GM12878 (cell line): Measurements from ENCODE around the gene EPB41L4A. TPM values are rescaled to one million over a fixed set of nuclear protein-coding genes. Genes with fewer than 3 reads are reported as not detected.

Source experiments
- ATAC-seq: fragments of 200-7000 bp; cut with Tn5 transposase; 3 replicates; pipeline ENCODE4 v1.9.1; 2020; ENCODE audit warnings: mild to moderate bottlenecking, moderate library complexity
- BruUV-seq: library from RNA; stranded (reverse); fragments of 400-500 nt; replicated peaks from 2 replicates; lab custom pipeline; 2021; lab: Mats Ljungman, UMichigan
- CTCF ChIA-PET: fragments of 300-600 bp; sonication (Branson Sonifier 250); formaldehyde crosslinking; extraction: SDS; loops from one replicate; lab custom pipeline; 2021; ENCODE audit warnings: inconsistent platforms; lab: Yijun Ruan, JAX
- POLR2A ChIA-PET: fragments of 350-600 bp; formaldehyde crosslinking; extraction: SDS; loops from one replicate; lab custom pipeline; 2021; ENCODE audit warnings: inconsistent platforms; lab: Charles Lee
- RAD21 ChIA-PET: fragments of 300-600 bp; sonication (Branson Sonifier 250); formaldehyde crosslinking; loops from one replicate; lab custom pipeline; 2023; ENCODE audit warnings: antibody characterized with exemption; ENCODE audit not compliant: unreplicated experiment; lab: Charles Lee
- SMC1A ChIA-PET: fragments of 300-600 bp; sonication (Branson Sonifier 250); formaldehyde crosslinking; loops from one replicate; lab custom pipeline; 2023; ENCODE audit not compliant: unreplicated experiment, uncharacterized antibody; lab: Charles Lee
- DNase-seq: peaks from one replicate; pipeline ENCODE4 v3.0.0-alpha.2; 2011; ENCODE audit warnings: low read depth, low spot score
- FAIRE-seq: peaks from 3 replicates; lab custom pipeline; 2011; peaks lifted over from hg19 to GRCh38; lab: Jason Lieb, UNC
- H2AFZ ChIP-seq: 2 replicates; pipeline ENCODE4 v1.6.0; 2011; ENCODE audit warnings: low read depth, low read length, control low read depth; ENCODE audit not compliant: control insufficient read depth
- H3K27ac ChIP-seq: 2 replicates; pipeline ENCODE4 v1.5.1; 2011; ENCODE audit warnings: control low read depth; ENCODE audit not compliant: control insufficient read depth, insufficient read depth
- H3K27me3 ChIP-seq, 2 experiments: replicated peaks in 1 of 2; 2 replicates each; pipeline versions ENCODE4 v1.6.0 to v1.6.1; 2011; ENCODE audit warnings: low read length in 1 of 2; ENCODE audit not compliant: control insufficient read depth in 2 of 2, insufficient read depth in 2 of 2
- H3K36me3 ChIP-seq, 2 experiments: 2 replicates each; pipeline ENCODE4 v1.5.1; 2011; ENCODE audit warnings: low read length in 1 of 2; ENCODE audit not compliant: control insufficient read depth in 2 of 2, insufficient read depth in 2 of 2
- H3K4me1 ChIP-seq: 2 replicates; pipeline ENCODE4 v1.6.1; 2011; ENCODE audit warnings: mild to moderate bottlenecking, low read length, moderate library complexity, mixed read lengths; ENCODE audit not compliant: control insufficient read depth, insufficient read depth
- H3K4me2 ChIP-seq: 2 replicates; pipeline ENCODE4 v1.6.0; 2011; ENCODE audit warnings: control low read depth; ENCODE audit not compliant: control insufficient read depth, insufficient read depth
- H3K4me3 ChIP-seq: fragments of 200-600 bp; sonication (generic); 2 replicates; pipeline ENCODE4 v1.5.1; 2016
- H3K79me2 ChIP-seq: 2 replicates; pipeline ENCODE4 v1.6.0; 2011; ENCODE audit warnings: low read length; ENCODE audit not compliant: control insufficient read depth, insufficient read depth
- H3K9ac ChIP-seq: 2 replicates; pipeline ENCODE4 v1.8.0; 2011; ENCODE audit warnings: low read length, control low read depth, mixed read lengths; ENCODE audit not compliant: control insufficient read depth, insufficient read depth
- H3K9me3 ChIP-seq: replicated peaks from 3 replicates; pipeline ENCODE4 v1.5.1; 2011; ENCODE audit warnings: mild to moderate bottlenecking, low read length; ENCODE audit not compliant: control insufficient read depth, insufficient read depth
- H4K20me1 ChIP-seq: 2 replicates; pipeline ENCODE4 v1.6.0; 2011; ENCODE audit not compliant: control insufficient read depth, insufficient read depth
- CTCF ChIP-seq, 3 experiments: IDR thresholded peaks in 2 of 3; conservative IDR thresholded peaks in 1 of 3; 2 replicates each; pipeline ENCODE4 v1.5.1; 2011; ENCODE audit warnings: low read depth in 3 of 3, low read length in 3 of 3, mild to moderate bottlenecking in 3 of 3, control low read depth in 2 of 3, moderate library complexity in 2 of 3, inconsistent platforms in 1 of 3, mixed read lengths in 1 of 3; ENCODE audit not compliant: control insufficient read depth in 2 of 3, insufficient read depth in 1 of 3; ENCODE audit errors: extremely low read depth in 1 of 3
- REST ChIP-seq: IDR thresholded peaks from 2 replicates; pipeline ENCODE4 v1.6.1; 2012; ENCODE audit warnings: mild to moderate bottlenecking, low read depth, low read length
- WGBS: methylation state at CpG from one replicate; pipeline ENCODE4 v1.1.6; 2016; ENCODE audit warnings: low lambda C conversion rate; ENCODE audit not compliant: insufficient replicate concordance, insufficient coverage; ENCODE audit errors: missing lambda C conversion rate; 5-methylcytosine and 5-hydroxymethylcytosine counted together
- in situ Hi-C: fragments of 300-500 bp; cut with MboI; formaldehyde crosslinking; loops from 9 replicates; pipeline ENCODE4 v1.14.3; 2018; ENCODE audit warnings: mixed read lengths
- intact Hi-C: fragments of 100-400 bp; cut with micrococcal nuclease; formaldehyde crosslinking; loops from one replicate; pipeline ENCODE4 v1.14.2; 2022; ENCODE audit not compliant: unreplicated experiment
- polyA plus RNA-seq, 11 experiments: library from polyadenylated mRNA; depleted of rRNA in 4 of 11; unstranded in 6 of 11; stranded (reverse) in 5 of 11; fragments of >200 nt; fragmentation: Nextera tagmentation in 4 of 11; fragmentation: Illumina TruSeq in 1 of 11; extraction: Ambion mirVana in 4 of 11; extraction: Trizol in 1 of 11; gene quantifications; 1 replicate in 1 of 11; 2 replicates in 10 of 11; pipeline versions ENCODE4 v1.2.1 to v1.2.3, GENCODE V29; 2011 to 2016; ENCODE audit warnings: inconsistent platforms in 2 of 11, missing spikeins in 2 of 11, low read depth in 1 of 11
- total RNA-seq, 4 experiments: library from RNA; depleted of rRNA in 3 of 4; stranded (reverse); fragments of >200 nt in 3 of 4; fragmentation: Illumina TruSeq in 1 of 4; extraction: Trizol in 1 of 4; gene quantifications; 2 replicates each; pipeline versions ENCODE4 v1.2.1 to v1.2.3, GENCODE V29; 2013 to 2021

The EPB41L4A gene
- total and polyA plus RNA-seq, 10 of the 15 experiments (the other 5 are each of a cell fraction or from before 2014, with no cell fraction given): 0.10 to 0.67 (median 0.30) TPM

DNA sequence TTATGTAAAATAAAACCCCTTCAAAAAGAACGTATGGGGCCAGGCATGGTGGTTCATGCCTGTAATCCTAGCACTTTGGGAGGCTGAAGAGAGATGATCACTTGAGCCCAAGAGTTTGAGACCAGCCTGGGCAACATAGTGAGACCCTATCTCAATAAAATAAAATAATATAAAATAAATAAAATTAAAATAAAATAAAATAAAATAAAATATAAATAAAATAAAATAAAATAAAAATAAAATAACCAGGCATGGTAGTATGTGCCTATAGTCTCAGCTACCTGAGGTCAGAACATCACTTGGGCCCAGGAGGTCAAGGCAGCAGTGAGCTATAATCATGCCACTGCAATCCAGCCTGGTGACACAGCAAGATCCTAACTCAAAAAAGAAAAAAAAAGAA lies 185.1 kb downstream of the EPB41L4A start (continued):
- TF ChIP-seq REST: no peak

GRCh38 chr5:112232667-112233066 lies 186.4 kb downstream of the EPB41L4A start:
- no peak overlapping the region for H3K9ac ChIP-seq
- TF ChIP-seq CTCF (IDR thresholded peaks at IDR 0.05 in 2 of 3, conservative IDR thresholded peaks at IDR 0.05 in 1 of 3; ENCODE audit: control insufficient read depth in 2 of 3, extremely low read depth in 1 of 3, insufficient read depth in 1 of 3, low read depth in 3 of 3, low read length in 3 of 3): no peak
- ChIA-PET POLR2A (no interaction called here), RAD21 (no interaction called here), CTCF (interaction anchor here (0.9 kb wide), 1 partner anchor 260 kb away, joined by 3 read pairs; no protein-coding TSS in a partner anchor), SMC1A (no interaction called here)
- WGBS: 27% methylated on average over 1 of the region's 1 CpG
- H3K9me3 ChIP-seq: no peaks in the 10 kb centered on the region
- H3K4me1 ChIP-seq: no peaks in the 10 kb centered on the region
- ATAC-seq: no peak
- no peaks in the 10 kb centered on the region for H3K36me3 ChIP-seq
- no peak for FAIRE-seq
- no peaks in the 10 kb centered on the region; a peak in 1 of 4 replicates for H3K27me3 ChIP-seq
- DNase-seq: no peak
- BruUV-seq: no TSS peak
- H3K27ac ChIP-seq: no peak overlapping the region
- no peaks in the 10 kb centered on the region for H4K20me1 ChIP-seq
- in situ Hi-C loops: no loop called here
- no peak overlapping the region for H2AFZ ChIP-seq
- no peak overlapping the region for H3K4me2 ChIP-seq
- H3K4me3 ChIP-seq: no peak overlapping the region
- intact Hi-C loops: no loop called here
- no peaks in the 10 kb centered on the region for H3K79me2 ChIP-seq
